Body of pancreas (tissue), 4 donors: Measurements from ENCODE around the gene DMBX1. TPM values are rescaled to one million over a fixed set of nuclear protein-coding genes. Genes with fewer than 3 reads are reported as not detected.

Source experiments
- ATAC-seq: fragments of 150-250 bp; one replicate; pipeline ENCODE4 v1.9.1; 2016
- DNase-seq, 4 donors: peaks; one replicate each; pipeline ENCODE4 v3.0.0-alpha.2; 2019
- H3K27ac ChIP-seq, 4 donors: fragments of 200-600 bp; sonication (generic); 1 replicate in 3 of 4; 2 replicates in 1 of 4; pipeline versions ENCODE4 v1.5.1 to v1.6.1; 2016 to 2019; ENCODE audit warnings: mild to moderate bottlenecking in 1 of 4, mixed read lengths in 1 of 4, moderate library complexity in 1 of 4
- H3K27me3 ChIP-seq, 2 donors: fragments of 200-600 bp; sonication (generic); one replicate each; pipeline ENCODE4 v1.6.0; 2016; ENCODE audit warnings: mild to moderate bottlenecking in 1 of 2
- H3K36me3 ChIP-seq, 2 donors: fragments of 200-600 bp; sonication (generic); replicated peaks in 1 of 2; 2 replicates each; pipeline ENCODE4 v1.5.1; 2016; ENCODE audit warnings: low read depth in 2 of 2; ENCODE audit not compliant: insufficient read depth in 1 of 2
- H3K4me1 ChIP-seq: fragments of 200-600 bp; sonication (generic); one replicate; pipeline ENCODE4 v1.6.0; 2016
- H3K4me3 ChIP-seq, 2 donors: fragments of 200-600 bp; sonication (generic); 1 replicate in 1 of 2; 2 replicates in 1 of 2; pipeline ENCODE4 v1.5.1; 2016 to 2019
- H3K9me3 ChIP-seq, 3 donors: fragments of 200-600 bp; sonication (generic); 1 replicate in 2 of 3; 2 replicates in 1 of 3; pipeline ENCODE4 v1.5.1; 2016
- POLR2A ChIP-seq, 3 donors: fragments of 450-650 bp; IDR thresholded peaks; one replicate each; pipeline ENCODE4 v1.6.1; 2016; ENCODE audit warnings: antibody characterized with exemption in 3 of 3, mild to moderate bottlenecking in 2 of 3
- WGBS, 2 donors: methylation state at CpG; one replicate each; pipeline ENCODE4 v1.1.5; 2017; 5-methylcytosine and 5-hydroxymethylcytosine counted together
- intact Hi-C: fragments of 100-400 bp; cut with DNase I; formaldehyde crosslinking; loops from one replicate; pipeline ENCODE4 v1.15.1; 2023
- total RNA-seq, 2 donors: library from RNA; depleted of rRNA; stranded (reverse); fragments of >200 nt; gene quantifications; one replicate each; pipeline ENCODE4 v1.1.0, GENCODE V29; 2016
- TF ChIP-seq, protein P1 (sequence below), 7 experiments: fragments of 450-650 bp in 4 of 7; fragments of 200-600 bp in 3 of 7; sonication (generic) in 3 of 7; IDR thresholded peaks; one replicate each; pipeline ENCODE4 v1.5.1; 2016 to 2019; ENCODE audit warnings: antibody characterized with exemption in 7 of 7

The DMBX1 gene
- total RNA-seq, 2 donors from 2014 or later = not detected

DNA sequence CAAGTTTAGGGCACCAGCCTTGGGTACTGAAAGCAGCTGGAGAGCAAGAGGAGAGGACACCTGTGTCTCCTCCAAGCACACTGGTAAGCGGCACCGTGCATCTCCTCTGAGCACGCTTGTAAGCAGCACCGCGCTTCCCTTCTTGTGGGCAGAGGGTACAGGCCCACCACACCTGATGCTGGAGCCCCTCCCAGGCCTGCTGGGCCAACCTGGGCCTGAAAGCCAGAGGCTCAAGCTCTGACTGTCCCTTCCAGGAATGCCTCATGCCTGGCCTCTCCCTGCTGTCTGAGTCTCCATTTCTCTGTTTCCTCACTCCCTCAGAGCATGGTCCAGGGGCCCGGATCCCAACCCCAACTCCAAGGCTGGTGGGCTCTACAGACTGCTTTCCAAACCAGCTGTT is 25.9 kb downstream of the DMBX1 start:
- DNase-seq (no peak), ATAC-seq (no peak)
- Histone ChIP-seq H3K27ac (no peak overlapping the region), H3K4me3 (no peak overlapping the region), H3K27me3 (no peaks in the 10 kb centered on the region), H3K9me3 (no peaks in the 10 kb centered on the region), H3K36me3 (no peaks in the 10 kb centered on the region), H3K4me1 (peaks cover 13% of the 10 kb centered on the region)
- intact Hi-C loops = no loop called here
- 96 to 100% methylated on average over 1 to 6 of the region's 6 CpGs for WGBS, 2 donors
- no peak for TF ChIP-seq POLR2A (IDR thresholded peaks at IDR 0.05)
- TF ChIP-seq, protein P1, sequence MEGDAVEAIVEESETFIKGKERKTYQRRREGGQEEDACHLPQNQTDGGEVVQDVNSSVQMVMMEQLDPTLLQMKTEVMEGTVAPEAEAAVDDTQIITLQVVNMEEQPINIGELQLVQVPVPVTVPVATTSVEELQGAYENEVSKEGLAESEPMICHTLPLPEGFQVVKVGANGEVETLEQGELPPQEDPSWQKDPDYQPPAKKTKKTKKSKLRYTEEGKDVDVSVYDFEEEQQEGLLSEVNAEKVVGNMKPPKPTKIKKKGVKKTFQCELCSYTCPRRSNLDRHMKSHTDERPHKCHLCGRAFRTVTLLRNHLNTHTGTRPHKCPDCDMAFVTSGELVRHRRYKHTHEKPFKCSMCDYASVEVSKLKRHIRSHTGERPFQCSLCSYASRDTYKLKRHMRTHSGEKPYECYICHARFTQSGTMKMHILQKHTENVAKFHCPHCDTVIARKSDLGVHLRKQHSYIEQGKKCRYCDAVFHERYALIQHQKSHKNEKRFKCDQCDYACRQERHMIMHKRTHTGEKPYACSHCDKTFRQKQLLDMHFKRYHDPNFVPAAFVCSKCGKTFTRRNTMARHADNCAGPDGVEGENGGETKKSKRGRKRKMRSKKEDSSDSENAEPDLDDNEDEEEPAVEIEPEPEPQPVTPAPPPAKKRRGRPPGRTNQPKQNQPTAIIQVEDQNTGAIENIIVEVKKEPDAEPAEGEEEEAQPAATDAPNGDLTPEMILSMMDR (IDR thresholded peaks at IDR 0.05) = no peak

DNA sequence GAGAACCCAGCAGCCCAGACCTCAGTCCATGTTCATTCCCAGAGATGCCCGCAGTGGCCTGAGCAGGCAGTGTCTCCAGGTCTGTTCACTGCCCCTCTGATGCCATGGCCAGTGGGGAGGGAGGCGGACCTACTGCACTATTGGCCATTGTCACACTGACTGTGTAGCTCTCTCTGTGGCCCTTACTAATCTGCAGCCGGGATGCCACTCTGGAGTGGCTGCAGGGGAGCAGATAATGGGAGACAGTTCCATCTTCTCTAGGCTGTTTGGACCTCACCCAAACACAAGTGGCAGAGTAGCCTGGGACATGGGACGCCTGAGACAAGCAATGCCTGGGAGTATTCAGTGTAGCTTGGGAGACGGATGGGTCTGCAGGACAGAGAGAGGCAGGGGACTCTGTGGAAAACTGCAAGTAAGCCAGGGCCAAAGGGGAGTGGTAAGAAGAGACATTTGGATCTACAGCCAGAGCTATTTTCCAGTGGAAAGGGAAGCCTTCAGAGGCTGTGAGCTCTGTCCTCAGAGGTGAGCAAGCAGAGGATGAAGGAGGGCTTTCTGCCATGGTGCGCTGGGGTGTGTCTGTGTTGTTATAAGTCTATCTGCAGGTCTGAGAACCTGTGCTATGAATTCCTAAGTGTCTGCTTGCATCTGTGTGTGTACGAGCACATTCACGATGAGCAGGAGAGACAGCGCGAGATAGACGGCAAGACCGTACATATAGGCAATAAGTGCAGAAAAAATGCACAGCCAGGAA is 26.7 kb downstream of the DMBX1 start:
- WGBS, 2 donors = 43 to 45% methylated on average over 9 to 12 of the region's 12 CpGs
- H3K27me3 ChIP-seq = no peaks in the 10 kb centered on the region
- H3K9me3 ChIP-seq = no peaks in the 10 kb centered on the region
- intact Hi-C loops = no loop called here
- TF ChIP-seq, protein P1 (IDR thresholded peaks at IDR 0.05) = no peak
- no peak for TF ChIP-seq POLR2A (IDR thresholded peaks at IDR 0.05)
- peaks cover 13% of the 10 kb centered on the region for H3K4me1 ChIP-seq
- peak overlapping the region in 2 of 4 donors; percentile 62 to 78 for H3K27ac ChIP-seq
- H3K4me3 ChIP-seq = no peak overlapping the region
- ATAC-seq (no peak), DNase-seq (no peak)
- no peaks in the 10 kb centered on the region for H3K36me3 ChIP-seq

DNA sequence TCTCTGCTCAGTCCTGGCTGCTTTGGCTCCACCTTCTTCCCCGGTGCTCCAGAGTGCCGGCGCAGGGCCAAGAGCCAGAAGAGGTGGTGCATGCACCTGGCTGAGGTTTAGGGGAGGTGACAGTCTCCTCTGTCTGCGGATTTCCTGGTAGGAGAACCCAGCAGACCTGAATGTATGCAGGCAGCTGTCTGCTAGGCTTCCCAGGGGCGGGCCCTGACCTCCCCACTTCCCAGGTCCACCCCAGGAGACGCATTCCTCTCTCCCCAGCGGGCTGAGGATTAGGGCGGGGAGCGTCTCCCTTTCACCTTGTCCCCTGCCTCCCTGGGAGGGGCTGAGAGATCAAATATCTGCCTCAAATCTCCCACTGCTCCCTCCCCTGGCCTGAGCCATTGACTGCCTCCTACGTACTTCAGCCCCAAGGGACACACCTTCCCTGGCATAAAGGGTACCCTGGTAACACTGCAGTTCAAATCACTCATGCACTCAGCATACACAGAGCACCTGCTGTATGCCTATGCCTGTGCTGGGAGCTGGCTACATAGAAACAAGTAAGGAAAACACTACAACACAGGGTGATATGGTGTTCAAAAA is 27.5 kb downstream of the DMBX1 start:
- no peak overlapping the region for H3K4me3 ChIP-seq
- H3K9me3 ChIP-seq = no peaks in the 10 kb centered on the region
- H3K4me1 ChIP-seq = peaks cover 17% of the 10 kb centered on the region
- no peaks in the 10 kb centered on the region for H3K36me3 ChIP-seq
- no peaks in the 10 kb centered on the region for H3K27me3 ChIP-seq
- peak overlapping the region; percentile 30 to 78 (median 60) for H3K27ac ChIP-seq
- DNase-seq (peak; percentile 81 to 92 (median 90)), ATAC-seq (peak; percentile 92)
- 0 to 6% methylated on average over 10 of the region's 10 CpGs for WGBS, 2 donors
- intact Hi-C loops = no loop called here
- TF ChIP-seq POLR2A (IDR thresholded peaks at IDR 0.05) = peak in 1 of 3 donors; percentile 25
- TF ChIP-seq, protein P1 (IDR thresholded peaks at IDR 0.05) = peak in 3 of 7 experiments; percentile 5 to 16 (median 9)

DNA sequence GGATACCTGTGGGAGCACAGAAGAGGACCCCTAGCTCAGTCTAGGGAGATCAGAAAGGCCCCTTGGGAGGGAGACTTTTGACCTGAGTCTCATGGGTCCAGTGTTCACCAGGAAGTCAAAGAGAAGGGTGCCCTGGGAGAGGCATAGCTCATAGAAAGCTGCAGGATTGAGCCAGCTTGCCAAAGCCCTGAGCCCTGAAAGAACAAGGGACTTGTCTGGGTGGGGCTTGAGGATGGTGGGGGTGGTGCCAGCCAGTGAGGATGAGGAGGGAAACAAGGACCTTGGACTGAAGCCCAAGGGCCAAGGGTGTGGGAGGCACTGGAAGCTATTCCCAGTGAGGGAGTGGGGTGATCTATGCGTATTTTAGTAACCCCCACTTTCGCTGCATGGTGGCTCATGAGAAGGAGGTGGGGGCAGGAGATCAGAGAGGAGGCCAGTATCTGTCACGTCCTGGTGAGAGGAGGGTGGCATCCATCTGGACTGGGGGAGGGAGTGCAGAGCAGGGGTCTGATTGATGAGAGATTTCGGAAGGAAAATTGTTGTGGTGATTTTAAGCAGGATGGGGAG is 28.4 kb downstream of the DMBX1 start:
- no peak overlapping the region for H3K27ac ChIP-seq
- no peak overlapping the region for H3K4me3 ChIP-seq
- H3K4me1 ChIP-seq = peaks cover 26% of the 10 kb centered on the region
- H3K9me3 ChIP-seq = no peaks in the 10 kb centered on the region
- intact Hi-C loops = no loop called here
- no peak for DNase-seq
- H3K36me3 ChIP-seq = no peaks in the 10 kb centered on the region
- no peak for TF ChIP-seq POLR2A (IDR thresholded peaks at IDR 0.05)
- TF ChIP-seq, protein P1 (IDR thresholded peaks at IDR 0.05) = no peak
- H3K27me3 ChIP-seq = no peaks in the 10 kb centered on the region
- ATAC-seq = no peak
- WGBS, 2 donors = 75 to 82% methylated on average over 4 of the region's 4 CpGs
